Endothelial cell of umbilical vein (primary cell): Measurements from ENCODE around the gene CCNT2. TPM values are rescaled to one million over a fixed set of nuclear protein-coding genes. Genes with fewer than 3 reads are reported as not detected.

Source experiments
- BruUV-seq: library from RNA; stranded (reverse); fragments of 400-500 nt; replicated peaks from 2 replicates; lab custom pipeline; 2021; lab: Mats Ljungman, UMichigan
- CTCF ChIA-PET: fragments of 300-600, 350-600 bp; sonication (Branson Sonifier 250); formaldehyde crosslinking; loops from one replicate; lab custom pipeline; 2021; ENCODE audit warnings: antibody characterized with exemption, inconsistent platforms; lab: Charles Lee
- POLR2A ChIA-PET: fragments of 300-600, 350-600 bp; sonication (Branson Sonifier 250); formaldehyde crosslinking; loops from one replicate; lab custom pipeline; 2021; ENCODE audit warnings: antibody characterized with exemption, inconsistent platforms; lab: Charles Lee
- DNase-seq: peaks from one replicate; pipeline ENCODE4 v3.0.0-alpha.2; 2011; ENCODE audit warnings: low read depth, low spot score
- FAIRE-seq: peaks from 2 replicates; lab custom pipeline; 2011; peaks lifted over from hg19 to GRCh38; lab: Jason Lieb, UNC
- H2AFZ ChIP-seq: 2 replicates; pipeline ENCODE4 v1.6.0; 2012; ENCODE audit warnings: low read depth, low read length, control low read depth, inconsistent platforms
- H3K27ac ChIP-seq: 2 replicates; pipeline ENCODE4 v1.5.1; 2011; ENCODE audit warnings: low read depth, mild to moderate bottlenecking, control low read depth, low read length, moderate library complexity; ENCODE audit not compliant: insufficient read depth
- H3K27me3 ChIP-seq, 2 experiments: 2 replicates each; pipeline versions ENCODE4 v1.6.0 to v1.6.1; 2011; ENCODE audit warnings: low read length in 2 of 2, mixed read lengths in 1 of 2; ENCODE audit not compliant: control insufficient read depth in 2 of 2, insufficient read depth in 2 of 2
- H3K36me3 ChIP-seq, 2 experiments: 2 replicates in 1 of 2; 3 replicates in 1 of 2; pipeline ENCODE4 v1.5.1; 2011; ENCODE audit warnings: low read length in 2 of 2, mild to moderate bottlenecking in 1 of 2, moderate library complexity in 1 of 2; ENCODE audit not compliant: control insufficient read depth in 2 of 2, insufficient read depth in 2 of 2; ENCODE audit errors: extremely low read depth in 1 of 2
- H3K4me1 ChIP-seq: 3 replicates; pipeline ENCODE4 v1.5.1; 2011; ENCODE audit warnings: mild to moderate bottlenecking, low read length; ENCODE audit not compliant: control insufficient read depth, insufficient read depth; ENCODE audit errors: extremely low read depth
- H3K4me2 ChIP-seq: 2 replicates; pipeline ENCODE4 v1.6.1; 2011; ENCODE audit warnings: low read length, control low read depth, mixed read lengths; ENCODE audit not compliant: insufficient read depth
- H3K4me3 ChIP-seq, 3 experiments: fragments of 200-600 bp in 1 of 3; sonication (generic), shearing (Covaris generic) in 1 of 3; replicated peaks in 1 of 3; 2 replicates each; pipeline ENCODE4 v1.5.1; 2011 to 2016; ENCODE audit warnings: control low read depth in 3 of 3, low read length in 3 of 3, mild to moderate bottlenecking in 2 of 3, inconsistent platforms in 1 of 3, low read depth in 1 of 3, moderate library complexity in 1 of 3; ENCODE audit not compliant: insufficient read depth in 1 of 3
- H3K79me2 ChIP-seq: 2 replicates; pipeline ENCODE4 v1.6.0; 2012; ENCODE audit warnings: low read length, inconsistent platforms; ENCODE audit not compliant: control insufficient read depth, insufficient read depth
- H3K9ac ChIP-seq: replicated peaks from 2 replicates; pipeline ENCODE3; 2011; ENCODE audit warnings: low read length, control low read depth; ENCODE audit not compliant: insufficient read depth; ENCODE audit errors: extremely low read depth
- H3K9me1 ChIP-seq: replicated peaks from 3 replicates; pipeline ENCODE4 v1.6.0; 2011; ENCODE audit warnings: mild to moderate bottlenecking, low read length; ENCODE audit not compliant: control insufficient read depth, insufficient read depth; ENCODE audit errors: extremely low read depth
- H3K9me3 ChIP-seq: replicated peaks from 2 replicates; pipeline ENCODE4 v1.5.1; 2012; ENCODE audit warnings: low read length, inconsistent platforms; ENCODE audit not compliant: control insufficient read depth, insufficient read depth
- H4K20me1 ChIP-seq: replicated peaks from 2 replicates; pipeline ENCODE3; 2011; ENCODE audit warnings: mild to moderate bottlenecking, low read length; ENCODE audit not compliant: control insufficient read depth, insufficient read depth; ENCODE audit errors: extremely low read depth
- EZH2 ChIP-seq: IDR thresholded peaks from 2 replicates; pipeline ENCODE4 v1.6.1; 2012; ENCODE audit warnings: borderline replicate concordance, low read depth, mild to moderate bottlenecking, moderate library complexity, low read length, inconsistent platforms; ENCODE audit not compliant: severe bottlenecking
- FOS ChIP-seq: IDR thresholded peaks from 2 replicates; pipeline ENCODE4 v1.6.1; 2011; ENCODE audit warnings: mild to moderate bottlenecking, low read length, moderate library complexity, borderline replicate concordance; ENCODE audit not compliant: insufficient read depth
- GATA2 ChIP-seq: IDR thresholded peaks from 2 replicates; pipeline ENCODE4 v1.7.0; 2011; ENCODE audit warnings: low read depth, mild to moderate bottlenecking, moderate library complexity, mixed read lengths, low read length; ENCODE audit not compliant: insufficient read length, insufficient read depth
- JUN ChIP-seq: IDR thresholded peaks from 2 replicates; pipeline ENCODE4 v1.6.1; 2011; ENCODE audit warnings: borderline replicate concordance, low read depth; ENCODE audit not compliant: insufficient read length, insufficient read depth
- MYC ChIP-seq: IDR thresholded peaks from one replicate; pipeline ENCODE4 v1.6.1; 2011; ENCODE audit warnings: mild to moderate bottlenecking, low read depth, low read length
- POLR2A ChIP-seq: IDR thresholded peaks from 2 replicates; pipeline ENCODE4 v1.6.1; 2012; ENCODE audit warnings: low read depth, mild to moderate bottlenecking, control low read depth, low read length
- POLR2AphosphoS5 ChIP-seq: IDR thresholded peaks from 2 replicates; pipeline ENCODE4 v1.6.1; 2012; ENCODE audit warnings: low read depth, mild to moderate bottlenecking, control low read depth, low read length, moderate library complexity; ENCODE audit not compliant: insufficient read depth
- dilution Hi-C: fragments of 300-500 bp; cut with MboI; formaldehyde crosslinking; loops from one replicate; pipeline ENCODE4 v1.15.0; 2019; ENCODE audit warnings: low sequenced_read_pairs; ENCODE audit not compliant: extremely low pct_ligation_motif_present
- intact Hi-C: fragments of 100-400 bp; cut with micrococcal nuclease; formaldehyde crosslinking; loops from one replicate; pipeline ENCODE4 v1.10.0; 2022
- polyA plus RNA-seq, 4 experiments: library from polyadenylated mRNA; depleted of rRNA in 3 of 4; stranded (reverse) in 3 of 4; unstranded in 1 of 4; fragments of >200 nt; gene quantifications; 2 replicates each; pipeline versions ENCODE4 v1.2.1 to v1.2.3, GENCODE V29; 2011 to 2012; ENCODE audit warnings: missing spikeins in 1 of 4
- total RNA-seq: library from RNA; stranded (reverse); gene quantifications from 2 replicates; pipeline ENCODE4 v1.2.3, GENCODE V29; 2021
- TF ChIP-seq, protein P1 (sequence below), 2 donors: IDR thresholded peaks; 1 replicate in 1 of 2; 2 replicates in 1 of 2; pipeline ENCODE4 v1.5.1; 2011; ENCODE audit warnings: low read length in 2 of 2, mild to moderate bottlenecking in 2 of 2, moderate library complexity in 2 of 2, control low read depth in 1 of 2, inconsistent platforms in 1 of 2, low read depth in 1 of 2; ENCODE audit not compliant: insufficient read depth in 1 of 2; ENCODE audit errors: extremely low read depth in 1 of 2
- TF ChIP-seq, protein P2 (sequence below): IDR thresholded peaks from 2 replicates; pipeline ENCODE4 v1.6.1; 2011; ENCODE audit not compliant: insufficient read depth, insufficient read length

The CCNT2 gene
- total and polyA plus RNA-seq, 2 donors (not counting 3 experiments of a cell fraction or from before 2014, with no cell fraction given): 10.3 to 35.5 TPM

DNA sequence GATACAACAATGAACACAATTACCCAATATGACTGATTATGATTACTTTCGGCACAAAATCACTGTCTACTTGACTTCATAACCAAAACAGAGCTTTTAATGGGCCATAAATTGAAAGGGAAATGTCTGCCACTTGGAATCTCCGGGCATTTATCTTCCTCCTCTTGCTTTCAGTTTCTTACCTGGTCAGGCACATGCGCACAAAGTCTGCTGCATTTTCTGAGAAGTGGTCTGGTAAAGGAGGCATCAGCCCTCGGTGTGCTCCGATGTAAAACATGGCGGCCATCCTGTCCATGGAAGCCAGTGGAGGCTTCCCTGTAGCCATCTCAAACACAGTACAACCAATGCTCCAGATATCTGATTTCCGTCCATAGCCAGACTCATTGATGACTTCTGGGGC lies 62.0 kb downstream of the CCNT2 start:
- no peak overlapping the region for H3K4me2 ChIP-seq
- no peak overlapping the region for H2AFZ ChIP-seq
- H3K9me1 ChIP-seq: no peaks in the 10 kb centered on the region
- no peaks in the 10 kb centered on the region for H3K9me3 ChIP-seq
- no peak for TF ChIP-seq POLR2A
- TF ChIP-seq GATA2: no peak
- no peak for TF ChIP-seq MYC
- no peak for TF ChIP-seq FOS
- no peak for TF ChIP-seq EZH2
- TF ChIP-seq, protein P1, sequence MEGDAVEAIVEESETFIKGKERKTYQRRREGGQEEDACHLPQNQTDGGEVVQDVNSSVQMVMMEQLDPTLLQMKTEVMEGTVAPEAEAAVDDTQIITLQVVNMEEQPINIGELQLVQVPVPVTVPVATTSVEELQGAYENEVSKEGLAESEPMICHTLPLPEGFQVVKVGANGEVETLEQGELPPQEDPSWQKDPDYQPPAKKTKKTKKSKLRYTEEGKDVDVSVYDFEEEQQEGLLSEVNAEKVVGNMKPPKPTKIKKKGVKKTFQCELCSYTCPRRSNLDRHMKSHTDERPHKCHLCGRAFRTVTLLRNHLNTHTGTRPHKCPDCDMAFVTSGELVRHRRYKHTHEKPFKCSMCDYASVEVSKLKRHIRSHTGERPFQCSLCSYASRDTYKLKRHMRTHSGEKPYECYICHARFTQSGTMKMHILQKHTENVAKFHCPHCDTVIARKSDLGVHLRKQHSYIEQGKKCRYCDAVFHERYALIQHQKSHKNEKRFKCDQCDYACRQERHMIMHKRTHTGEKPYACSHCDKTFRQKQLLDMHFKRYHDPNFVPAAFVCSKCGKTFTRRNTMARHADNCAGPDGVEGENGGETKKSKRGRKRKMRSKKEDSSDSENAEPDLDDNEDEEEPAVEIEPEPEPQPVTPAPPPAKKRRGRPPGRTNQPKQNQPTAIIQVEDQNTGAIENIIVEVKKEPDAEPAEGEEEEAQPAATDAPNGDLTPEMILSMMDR (IDR thresholded peaks at IDR 0.05; ENCODE audit: extremely low read depth in 1 of 2, insufficient read depth in 1 of 2, low read depth in 1 of 2, low read length in 2 of 2): no peak
- no peak for TF ChIP-seq POLR2AphosphoS5
- no peak for TF ChIP-seq JUN
- TF ChIP-seq, protein P2, sequence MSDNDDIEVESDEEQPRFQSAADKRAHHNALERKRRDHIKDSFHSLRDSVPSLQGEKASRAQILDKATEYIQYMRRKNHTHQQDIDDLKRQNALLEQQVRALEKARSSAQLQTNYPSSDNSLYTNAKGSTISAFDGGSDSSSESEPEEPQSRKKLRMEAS: no peak
- DNase-seq (no peak), FAIRE-seq (no peak)
- no peak overlapping the region for H3K9ac ChIP-seq
- no peak overlapping the region for H3K4me3 ChIP-seq
- H4K20me1 ChIP-seq: no peaks in the 10 kb centered on the region
- peaks cover 4% of the 10 kb centered on the region for H3K4me1 ChIP-seq
- intact Hi-C loops (no loop called here), dilution Hi-C loops (no loop called here)
- peaks cover 6 to 8% of the 10 kb centered on the region in 2 experiments for H3K27me3 ChIP-seq
- no peak overlapping the region for H3K27ac ChIP-seq
- no peaks in the 10 kb centered on the region for H3K36me3 ChIP-seq
- ChIA-PET CTCF (interaction anchor here (1.0 kb wide), 1 partner anchor 8 kb away, joined by 4 read pairs; no protein-coding TSS in a partner anchor), POLR2A (no interaction called here)
- no peaks in the 10 kb centered on the region for H3K79me2 ChIP-seq
- no TSS peak for BruUV-seq
